SK-N-DZ (cell line): Measurements from ENCODE around the gene ATP6V1E1. TPM values are rescaled to one million over a fixed set of nuclear protein-coding genes. Genes with fewer than 3 reads are reported as not detected.
"Not testable (repeated sequence)": the region's sequence is repeated elsewhere in the genome, so short reads cannot be mapped to it uniquely, and the experiment has no call there.

Experiments used
- DNase-seq: peaks from one replicate; pipeline ENCODE4 v3.0.0-alpha.2; 2015; ENCODE audit warnings: low spot score
- polyA plus RNA-seq, 2 experiments: library from polyadenylated mRNA; depleted of rRNA; stranded (reverse); fragments of >200 nt; gene quantifications; 2 replicates each; pipeline ENCODE4 v1.2.3, GENCODE V29; 2014

ATP6V1E1 gene
- polyA plus RNA-seq (2014; cell fraction: cytosol; rRNA removed) = 138 and 151 TPM in 2 replicates
- 64.0 and 66.4 TPM in 2 replicates for polyA plus RNA-seq (2014; cell fraction: nucleus; rRNA removed)

DNA sequence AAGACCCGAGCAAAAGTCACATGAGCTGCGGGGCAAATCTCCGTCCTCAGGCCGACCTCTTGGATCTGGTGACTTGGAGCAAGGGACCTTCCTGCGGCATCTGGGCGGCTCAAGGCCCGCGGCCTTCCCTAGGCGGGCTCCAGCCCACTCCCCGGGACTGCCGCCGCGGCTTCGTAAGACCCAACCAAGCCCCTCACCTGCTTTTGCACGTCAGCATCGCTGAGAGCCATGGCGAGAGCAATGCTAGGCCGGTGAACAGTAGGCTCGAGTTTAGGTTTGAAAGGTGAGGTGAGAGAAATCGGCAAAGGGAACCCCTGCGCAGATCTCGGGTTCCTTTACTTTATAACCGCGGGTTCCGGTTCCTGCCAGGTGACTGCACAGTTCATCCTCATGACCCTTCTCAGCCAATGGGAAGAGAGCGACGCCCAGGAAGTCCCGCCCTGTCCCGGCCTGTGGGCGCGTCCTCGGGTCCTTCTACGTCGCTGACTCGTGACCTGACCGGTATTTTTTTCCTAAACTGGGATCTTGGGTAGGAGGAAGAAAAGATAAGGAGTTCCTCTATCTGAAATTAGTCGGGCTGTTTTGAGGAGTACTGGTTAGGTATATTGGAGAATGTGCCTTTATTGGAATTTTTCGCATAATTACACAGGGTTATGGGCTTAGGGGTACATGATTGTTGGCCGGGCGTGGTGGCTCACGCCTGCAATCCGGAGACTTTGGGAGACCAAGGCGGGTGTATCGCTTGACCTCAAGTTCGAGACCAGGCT lies at the start of gene ATP6V1E1:
ATP6V1E1 (minus strand) TSS at position 344 of the 767 bp plus-strand sequence; CDS start at position 230, 114 bp downstream.
- peak; percentile 94 for DNase-seq

DNA sequence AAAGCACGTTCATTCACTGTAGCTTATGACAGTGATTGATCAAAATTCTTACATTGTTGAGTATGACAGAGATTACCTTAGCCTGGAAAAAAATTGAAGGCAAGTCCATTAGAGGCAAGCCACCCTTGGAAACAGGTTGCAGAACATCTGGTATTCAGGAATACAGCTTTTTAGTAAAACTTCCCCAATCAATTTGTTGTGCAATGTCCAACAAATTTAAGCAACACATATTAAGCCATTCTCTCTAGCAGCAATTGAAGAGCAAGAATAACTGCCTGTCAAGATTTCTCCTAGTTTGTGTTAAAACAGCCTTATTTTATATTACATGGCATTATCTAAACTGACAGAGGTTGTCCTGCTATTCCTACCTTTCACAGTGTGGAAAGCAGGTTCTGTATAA lies 47.0 kb upstream of the ATP6V1E1 start:
- no peak for DNase-seq

DNA sequence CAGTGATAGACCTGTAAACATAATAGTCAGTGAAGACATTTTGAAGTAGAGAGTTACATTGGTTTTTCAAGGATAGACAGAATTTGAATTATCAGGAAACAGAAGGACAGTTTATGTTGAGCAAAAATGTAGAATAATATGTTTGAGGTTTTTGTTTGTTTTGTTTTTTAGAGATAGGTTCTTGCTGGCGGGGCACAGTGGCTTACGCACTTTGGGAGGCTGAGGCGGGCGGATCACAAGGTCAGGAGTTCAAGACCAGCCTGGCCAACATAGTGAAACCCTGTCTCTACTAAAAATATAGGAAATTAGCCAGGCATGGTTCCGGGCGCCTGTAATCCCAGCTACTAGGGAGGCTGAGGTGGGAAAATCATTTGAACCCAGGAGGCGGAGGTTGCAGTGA lies 45.6 kb upstream of the ATP6V1E1 start:
- no peak for DNase-seq

DNA sequence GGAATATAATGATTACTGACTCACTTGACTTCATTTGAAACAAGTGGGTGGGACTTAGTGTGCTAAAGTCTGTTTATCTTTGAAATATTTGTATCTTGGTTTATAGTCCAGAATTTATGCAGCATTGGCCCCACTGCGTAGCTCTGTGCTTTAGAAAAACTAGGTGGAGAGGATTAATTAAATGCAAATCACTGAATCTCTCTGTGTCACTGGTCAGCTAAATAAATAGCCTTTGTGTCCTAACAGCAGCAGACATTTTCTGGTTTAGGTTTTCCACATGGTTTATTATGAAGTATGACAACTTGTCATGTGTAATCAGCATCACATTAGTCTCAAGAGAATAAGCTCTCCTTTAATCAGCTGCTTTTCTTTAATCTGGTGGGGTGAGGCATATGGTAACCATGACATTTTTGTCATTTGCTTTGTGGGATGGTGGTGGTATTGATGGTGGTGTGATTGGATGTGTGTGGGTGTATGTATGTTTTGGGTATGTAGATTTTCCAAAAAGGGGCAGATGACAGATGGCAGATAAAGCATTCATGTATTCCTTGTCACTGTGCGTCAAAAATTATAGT lies 44.0 kb upstream of the ATP6V1E1 start:
- DNase-seq = peak; percentile 96

DNA sequence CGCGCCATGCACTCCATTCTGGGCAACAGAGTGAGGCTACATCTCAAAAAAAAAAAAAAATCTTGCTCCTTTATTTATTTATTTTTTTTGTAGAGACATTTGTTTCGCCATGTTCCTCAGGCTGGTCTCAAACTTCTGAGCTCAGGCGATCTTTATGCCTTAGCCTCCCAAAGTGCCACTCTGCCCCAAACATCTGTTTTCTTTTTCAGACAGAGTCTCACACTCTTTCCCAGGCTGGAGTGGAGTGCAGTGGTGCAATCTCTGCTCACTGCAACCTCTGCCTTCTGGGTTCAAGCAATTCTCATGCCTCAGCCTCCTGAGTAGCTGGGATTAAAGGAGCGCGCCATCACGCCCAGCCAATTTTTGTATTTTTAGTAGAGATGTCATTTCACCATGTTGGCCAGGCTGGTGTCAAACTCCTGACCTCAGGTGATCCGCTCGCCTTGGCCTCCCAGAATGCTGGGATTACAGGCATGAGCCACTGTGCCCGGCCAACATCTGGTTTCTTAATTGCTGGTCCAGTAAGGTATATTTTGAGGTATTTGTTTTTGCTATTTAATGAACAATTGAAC lies 43.1 kb upstream of the ATP6V1E1 start:
- not testable (repeated sequence) for DNase-seq

DNA sequence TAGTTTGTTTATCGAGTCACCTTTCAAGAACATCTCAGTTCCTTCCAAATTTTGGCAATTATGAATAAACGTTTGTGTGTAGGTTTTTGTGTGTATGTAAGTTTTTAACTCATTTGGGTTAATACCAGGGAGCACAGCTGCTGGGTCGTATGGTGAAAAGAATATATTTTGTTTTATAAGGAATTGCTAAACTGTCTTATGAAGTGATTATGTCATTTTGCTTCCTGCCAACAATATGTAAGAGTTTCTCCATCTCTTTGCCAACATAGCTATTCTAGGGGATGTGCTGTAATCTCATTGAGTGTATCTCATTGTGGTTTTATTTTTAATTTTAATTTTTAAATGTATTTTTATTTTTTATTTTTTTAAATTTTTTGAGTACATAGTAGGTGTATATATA lies 37.3 kb upstream of the ATP6V1E1 start:
- DNase-seq = no peak

DNA sequence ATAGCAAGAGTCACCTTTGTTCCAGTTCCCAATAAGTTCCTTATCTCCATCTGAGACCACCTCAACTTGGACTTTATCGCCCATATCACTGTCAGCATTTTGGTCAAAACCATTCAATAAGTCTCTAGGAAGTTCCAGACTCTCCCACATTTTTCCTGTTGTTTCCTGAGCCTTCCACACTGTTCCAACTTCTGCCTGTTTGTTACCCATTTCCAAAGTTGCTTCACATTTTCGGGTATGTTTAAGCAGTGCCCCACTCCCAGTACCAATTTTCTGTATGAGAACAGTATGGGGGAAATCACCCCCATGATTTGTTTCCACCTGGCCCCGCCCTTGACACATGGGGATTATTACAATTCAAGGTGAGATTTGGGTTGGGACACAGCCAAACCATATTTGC lies 36.7 kb upstream of the ATP6V1E1 start:
- DNase-seq = no peak

DNA sequence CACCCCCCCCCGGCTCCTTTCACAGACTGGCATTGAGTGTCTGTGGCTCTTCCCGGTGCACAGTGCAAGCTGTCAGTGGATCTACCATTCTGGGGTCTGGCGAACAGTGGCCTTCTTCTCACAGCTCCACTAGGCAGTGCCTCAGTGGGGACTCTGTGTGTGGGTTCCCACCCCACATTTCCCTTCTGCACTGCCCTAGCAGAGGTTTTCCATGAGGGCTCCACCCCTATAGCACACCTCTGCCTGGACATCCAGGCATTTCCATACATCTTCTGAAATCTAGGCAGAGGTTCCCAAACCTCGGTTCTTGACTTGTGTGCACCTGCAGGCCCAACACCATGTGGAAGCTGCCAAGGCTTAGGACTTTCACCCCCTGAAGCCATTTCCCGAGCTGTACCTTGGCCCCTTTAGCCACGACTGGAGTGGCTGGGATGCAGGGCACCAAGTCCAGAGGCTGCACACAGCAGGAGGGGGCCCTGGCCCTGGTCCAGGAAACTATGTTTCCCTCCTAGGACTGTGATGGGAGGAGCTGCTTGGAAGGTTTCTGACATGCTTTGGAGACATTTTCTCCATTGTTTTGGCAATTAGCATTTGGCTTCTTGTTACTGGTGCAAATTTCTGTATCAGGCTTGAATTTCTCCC lies 36.0 kb upstream of the ATP6V1E1 start:
- DNase-seq = no peak

DNA sequence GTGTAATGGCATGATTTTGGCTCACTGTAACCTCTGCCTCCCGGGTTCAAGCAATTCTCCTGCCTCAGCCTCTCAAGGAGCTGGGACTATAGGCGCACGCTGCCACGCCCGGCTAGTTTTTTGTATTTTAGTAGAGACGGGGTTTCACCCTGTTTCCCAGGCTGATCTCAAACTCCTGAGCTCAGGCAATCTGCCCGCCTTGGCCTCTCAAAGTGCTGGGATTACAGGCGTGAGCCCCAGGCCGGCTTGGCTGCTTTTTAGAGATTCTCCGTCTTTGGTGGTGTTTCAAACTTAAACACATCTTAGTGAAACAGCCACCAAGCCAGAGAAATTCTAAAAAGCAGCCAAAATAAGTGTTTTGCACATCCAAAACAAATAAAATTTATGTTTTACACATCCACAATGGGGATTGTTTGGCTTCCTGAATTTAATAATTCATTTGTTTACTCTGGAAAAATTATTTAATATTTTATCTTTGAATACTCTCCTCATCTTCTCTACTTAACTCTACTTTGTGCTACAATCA lies 28.4 kb upstream of the ATP6V1E1 start:
- DNase-seq = no peak

DNA sequence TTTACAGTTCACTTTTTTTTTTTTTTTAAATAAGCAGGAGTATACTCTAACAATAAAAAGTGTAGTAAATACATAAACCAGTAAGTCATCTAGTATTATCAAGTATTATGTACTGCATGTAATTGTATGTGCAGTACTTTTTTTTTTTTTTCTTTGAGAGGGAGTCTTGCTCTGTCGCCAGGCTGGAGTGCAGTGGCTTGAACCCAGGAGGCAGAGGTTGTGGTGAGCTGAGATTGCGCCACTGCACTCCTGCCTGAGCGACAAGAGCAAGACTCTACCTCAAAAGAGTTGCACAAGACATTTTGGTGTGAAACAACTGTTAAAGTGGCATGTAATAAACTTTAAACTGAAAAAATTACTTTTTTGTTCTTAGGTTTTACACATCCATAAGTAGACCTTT lies 26.7 kb upstream of the ATP6V1E1 start:
- DNase-seq = no peak

DNA sequence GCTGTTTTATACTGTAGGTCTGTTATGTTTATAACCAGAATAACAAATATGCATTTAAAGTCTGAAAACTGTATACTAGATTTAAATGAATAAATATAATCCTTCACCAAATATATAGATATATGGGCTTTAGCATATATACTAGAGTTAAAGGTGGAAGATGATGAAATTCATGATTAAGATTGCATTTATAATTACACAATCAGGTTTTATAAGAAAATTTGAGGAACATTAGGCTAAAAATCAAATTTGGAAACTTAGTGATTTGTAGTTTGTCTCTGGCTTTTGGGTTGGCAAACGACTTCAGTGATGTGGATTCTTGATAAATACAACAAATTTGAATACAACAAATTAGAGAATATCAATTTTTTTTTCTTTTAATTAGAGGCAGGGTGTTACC lies 20.0 kb upstream of the ATP6V1E1 start:
- no peak for DNase-seq

DNA sequence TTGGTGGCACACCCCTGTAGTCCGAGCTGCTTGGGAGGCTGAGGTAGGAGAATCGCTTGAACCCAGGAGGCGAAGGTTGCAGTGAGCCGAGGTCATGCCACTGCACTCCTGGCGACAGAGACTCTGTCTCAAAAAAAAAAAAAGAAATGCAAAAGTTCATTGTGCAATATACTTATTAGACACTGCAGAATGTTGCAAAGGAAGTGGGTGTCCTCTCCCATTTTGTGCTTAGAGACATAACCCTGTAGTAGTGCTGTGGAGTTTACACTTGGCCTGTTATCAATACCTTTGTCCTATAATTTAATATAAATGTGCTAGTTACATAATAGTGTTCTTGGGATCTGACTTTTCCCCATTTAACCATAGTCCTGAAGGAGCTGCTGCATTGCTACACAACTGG lies 19.4 kb upstream of the ATP6V1E1 start:
- no peak for DNase-seq

DNA sequence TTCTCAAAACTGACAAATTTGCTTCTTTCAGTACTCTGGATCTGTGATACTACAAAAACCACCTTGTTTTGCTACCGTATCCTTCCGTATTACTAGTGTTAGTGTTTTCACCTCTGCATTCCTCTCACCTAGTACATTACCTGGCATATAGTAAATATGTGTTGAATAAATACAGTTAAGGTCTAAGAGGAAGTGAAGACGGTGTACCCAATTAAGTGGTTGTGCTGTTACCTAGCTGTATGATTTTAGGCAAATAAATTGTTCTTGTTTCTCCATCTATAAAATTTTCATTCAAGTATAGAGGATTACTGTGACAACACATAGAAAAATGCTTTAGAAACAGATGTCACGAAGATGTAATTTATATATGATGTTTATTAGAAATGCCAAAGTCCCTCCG lies 18.9 kb upstream of the ATP6V1E1 start:
- DNase-seq = no peak

DNA sequence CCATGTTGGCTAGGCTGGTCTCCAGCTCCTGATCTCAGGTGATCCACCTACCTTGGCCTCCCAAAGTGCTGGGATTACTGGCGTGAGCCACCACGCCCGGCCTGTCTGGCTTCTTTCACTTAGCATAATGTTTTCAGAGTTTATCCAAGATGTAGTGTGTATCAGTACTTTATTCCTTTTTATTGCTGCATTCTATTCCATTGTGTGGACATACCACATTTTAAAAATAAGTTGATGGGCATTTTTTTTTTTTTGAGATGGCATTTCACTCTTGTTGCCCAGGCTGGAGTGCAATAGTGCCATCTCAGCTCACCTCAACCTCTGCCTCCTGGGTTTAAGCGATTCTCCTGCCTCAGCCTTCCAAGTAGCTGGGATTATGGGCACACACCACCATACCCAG lies 13.8 kb upstream of the ATP6V1E1 start:
- DNase-seq = not testable (repeated sequence)

DNA sequence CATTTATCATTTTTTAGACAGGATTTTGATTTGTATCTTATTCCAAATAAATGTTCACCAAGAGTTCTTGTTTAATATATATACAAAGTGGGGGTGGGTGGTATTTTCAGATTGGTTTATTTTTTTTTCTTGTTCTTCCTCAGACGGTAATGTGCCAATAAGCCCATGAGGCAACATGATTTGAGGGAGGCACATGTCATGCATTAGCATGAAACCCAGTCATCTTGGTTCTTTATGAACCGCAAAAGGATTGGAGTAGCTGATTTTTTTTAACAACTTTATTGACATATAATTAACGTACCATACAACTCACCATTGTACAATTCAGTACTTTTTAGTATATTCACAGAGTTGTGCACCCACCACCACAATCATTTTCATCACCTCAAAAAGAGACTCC lies 12.7 kb upstream of the ATP6V1E1 start:
- no peak for DNase-seq

DNA sequence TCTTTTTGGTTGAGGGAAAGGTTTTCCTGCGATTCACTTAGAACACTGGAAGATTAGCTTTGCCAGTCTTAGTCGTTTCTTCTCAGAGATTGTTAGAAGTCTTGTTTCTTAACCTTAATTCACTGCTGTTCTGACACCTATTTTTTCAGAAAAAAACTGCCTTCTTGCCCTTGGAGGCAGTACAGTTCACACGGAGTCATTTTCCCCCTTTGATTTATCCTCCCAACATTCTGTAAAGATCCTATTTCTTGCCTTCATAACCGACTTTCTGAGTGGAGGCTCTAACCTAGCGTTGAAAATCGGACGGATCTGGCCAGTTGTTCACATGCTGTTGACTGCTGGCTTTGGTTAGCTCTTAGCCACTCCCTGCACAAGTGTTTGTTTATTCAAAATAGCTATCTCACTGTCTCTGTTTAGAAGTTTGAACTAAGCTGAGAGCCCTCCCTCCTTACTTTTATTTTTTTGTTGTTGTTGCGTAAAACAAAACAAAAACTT lies 10.7 kb upstream of the ATP6V1E1 start:
- DNase-seq = peak; percentile 23

DNA sequence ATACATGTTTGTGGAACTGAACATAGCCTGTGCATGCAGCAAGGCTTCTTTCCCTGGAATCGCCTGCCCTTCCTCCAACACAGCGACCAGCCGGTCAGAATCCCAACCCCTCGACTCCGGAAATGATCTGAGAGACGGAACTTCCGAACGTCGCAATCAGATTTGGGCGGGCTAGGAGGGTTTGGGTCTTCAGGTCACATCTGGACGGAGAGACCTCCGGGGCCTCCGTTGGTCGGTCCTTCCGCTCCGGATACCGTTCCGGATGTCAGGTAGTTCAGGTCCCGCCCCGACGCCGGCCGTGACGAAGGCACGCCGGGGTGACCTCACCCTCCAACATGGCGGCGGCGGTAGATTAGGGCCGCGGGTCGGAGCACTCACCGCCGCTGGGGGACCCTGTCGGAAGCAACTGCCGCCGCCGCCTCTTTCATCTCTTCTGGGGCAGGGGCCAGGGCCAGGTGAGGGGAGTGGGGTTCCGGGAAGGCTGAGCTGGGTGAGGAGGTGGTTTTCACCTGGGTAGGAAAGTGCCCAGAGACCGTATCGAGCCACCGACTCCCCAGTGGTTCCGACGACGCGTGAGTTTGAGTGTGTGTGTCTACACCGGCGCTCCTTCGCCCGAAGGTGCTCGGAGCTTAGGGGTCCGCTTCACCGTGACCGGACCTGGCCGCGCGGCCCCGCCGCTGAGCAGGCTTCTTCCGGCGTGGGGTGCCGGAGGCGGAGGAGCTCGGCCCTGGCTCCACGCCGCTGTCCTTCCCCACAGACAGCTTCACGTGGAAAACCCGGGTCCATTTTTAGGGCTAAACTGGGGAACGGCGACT lies 10.1 kb upstream of the ATP6V1E1 start, which contains the start of gene BCL2L13:
BCL2L13 (plus strand) TSS at position 326 of the 815 bp plus-strand sequence. CDS start 16,955 bp downstream, outside the sequence.
- peak; percentile 95 for DNase-seq

DNA sequence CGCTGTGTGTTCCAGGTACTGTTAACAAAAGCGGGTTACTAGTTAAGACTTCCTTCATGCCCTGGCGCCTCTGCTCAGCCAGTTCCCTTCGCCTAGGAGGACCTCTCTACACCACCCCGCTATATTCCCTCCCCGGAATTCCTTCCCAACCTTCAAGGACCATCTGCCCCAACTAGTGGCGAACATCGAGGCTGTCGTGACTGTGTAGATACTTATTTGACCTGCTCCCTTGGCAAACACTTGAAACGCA lies 9.6 kb upstream of the ATP6V1E1 start:
- DNase-seq = no peak

DNA sequence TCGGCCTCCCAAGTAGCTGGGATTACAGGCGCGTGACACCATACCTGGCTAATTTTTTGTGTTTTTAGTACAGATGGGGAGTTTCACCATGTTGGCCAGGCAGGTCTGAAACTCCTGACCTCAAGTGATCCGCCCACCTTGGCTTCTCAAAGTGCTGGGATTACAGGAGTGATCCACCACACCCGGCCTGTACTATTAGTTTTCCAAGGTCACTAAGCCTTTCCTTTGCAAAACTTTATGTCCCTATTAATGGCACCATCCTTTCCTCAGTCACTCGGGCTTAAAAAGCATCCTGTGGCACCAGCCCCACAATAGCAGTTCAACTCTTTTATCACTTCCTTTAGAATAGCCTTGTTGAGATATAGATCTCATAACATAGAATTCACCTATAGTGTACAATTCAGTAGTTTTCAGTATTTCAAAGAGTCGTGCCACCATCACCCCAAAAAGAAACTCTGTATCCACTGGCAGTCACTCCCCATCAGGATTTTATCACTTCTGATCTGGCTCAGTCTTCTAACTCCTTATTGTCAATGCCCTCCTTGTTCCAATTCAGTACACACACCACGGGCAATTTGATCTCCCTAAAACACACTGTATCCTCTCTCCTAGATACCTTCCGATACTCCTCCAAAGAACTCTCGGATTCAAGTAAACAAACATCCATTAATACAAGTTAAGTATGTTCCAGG lies 9.1 kb upstream of the ATP6V1E1 start:
- no peak for DNase-seq

DNA sequence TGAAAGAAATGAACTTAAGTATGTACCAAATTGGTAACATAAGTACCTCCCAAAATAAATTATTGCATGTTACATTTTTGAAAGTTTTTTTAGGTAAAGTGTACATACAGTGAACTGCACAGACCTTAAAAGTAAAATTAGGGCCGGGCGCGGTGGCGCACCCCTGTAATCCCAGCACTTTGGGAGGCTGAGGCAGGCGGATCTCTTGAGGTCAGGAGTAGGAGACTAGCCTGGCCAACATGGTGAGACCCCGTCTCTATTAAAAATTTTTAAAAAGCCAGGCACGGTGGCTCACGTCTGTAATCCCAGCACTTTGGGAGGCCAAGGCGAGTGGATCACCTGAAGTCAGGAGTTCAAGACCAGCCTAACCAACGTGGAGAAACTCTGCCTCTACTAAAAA lies 8.3 kb upstream of the ATP6V1E1 start:
- not testable (repeated sequence) for DNase-seq

DNA sequence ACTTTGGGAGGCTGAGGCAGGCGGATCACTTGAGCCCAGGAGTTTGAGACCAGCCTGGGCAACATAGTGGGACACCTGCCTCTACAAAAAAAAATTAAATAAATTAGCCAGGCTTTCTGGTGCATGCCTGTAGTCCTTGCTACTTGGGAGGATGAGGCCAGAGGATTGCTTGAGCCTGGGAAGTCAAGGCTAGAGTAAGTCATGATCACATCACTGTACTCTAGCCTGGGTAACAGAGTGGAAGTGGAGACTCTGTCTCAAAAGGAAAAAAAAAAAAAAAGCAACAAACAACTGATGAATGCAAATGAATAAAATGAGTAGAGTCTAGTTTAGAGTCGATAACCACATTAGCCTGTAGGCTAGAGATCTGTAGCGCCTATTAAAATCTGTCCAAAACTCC lies 6.1 kb upstream of the ATP6V1E1 start:
- DNase-seq = no peak
